Transverse colon (tissue), 4 donors: Measurements from ENCODE around the gene SLC25A19.

Source experiments
- CTCF ChIP-seq, 5 experiments: fragments of 200-600 bp in 3 of 5; fragments of 450-650 bp in 2 of 5; sonication (generic) in 3 of 5; IDR thresholded peaks; 1 replicate in 2 of 5; 2 replicates in 3 of 5; pipeline ENCODE4 v1.5.1; 2016 to 2017; ENCODE audit warnings: antibody characterized with exemption in 5 of 5, inconsistent platforms in 3 of 5, mild to moderate bottlenecking in 2 of 5, moderate library complexity in 1 of 5
- POLR2AphosphoS5 ChIP-seq, 3 donors: sonication (generic); formaldehyde crosslinking; IDR thresholded peaks; one replicate each; pipeline ENCODE4 v1.6.1; 2016; ENCODE audit warnings: antibody characterized with exemption in 3 of 3

GRCh38 chr17:75271233-75271954, 17.8 kb downstream of the SLC25A19 start:
- TF ChIP-seq CTCF (IDR thresholded peaks at IDR 0.05) (peak; percentile 26 to 81 (median 66)), POLR2AphosphoS5 (IDR thresholded peaks at IDR 0.05) (peak in 1 of 3 donors; percentile 46)
